Spleen (tissue), 7 donors: Measurements from ENCODE around the gene SLC23A2.

ENCODE experiments used
- POLR2A ChIP-seq, 3 donors: fragments of 450-650 bp; IDR thresholded peaks; one replicate each; pipeline ENCODE4 v1.5.1; 2017; ENCODE audit warnings: antibody characterized with exemption in 3 of 3, mild to moderate bottlenecking in 1 of 3
- POLR2AphosphoS5 ChIP-seq, 3 donors: sonication (generic); formaldehyde crosslinking; IDR thresholded peaks; one replicate each; pipeline ENCODE4 v1.5.1; 2017; ENCODE audit warnings: antibody characterized with exemption in 3 of 3
- TF ChIP-seq, protein P1 (sequence below), 11 experiments: fragments of 200-600 bp in 7 of 11; fragments of 450-650 bp in 4 of 11; sonication (generic) in 4 of 11; IDR thresholded peaks in 8 of 11; conservative IDR thresholded peaks in 3 of 11; 1 replicate in 7 of 11; 2 replicates in 4 of 11; pipeline versions ENCODE4 v1.4.0 to v1.8.0; 2016 to 2021; ENCODE audit warnings: antibody characterized with exemption in 11 of 11, inconsistent platforms in 4 of 11, mild to moderate bottlenecking in 1 of 11
- donor health status: DM: no; HTN: no; CAD: no; lungs with moderate emphysema.
- donor health status: DM: no; HTN: no; CAD: no.
- donor health status: DM: no; HTN: no; CAD: no.

DNA sequence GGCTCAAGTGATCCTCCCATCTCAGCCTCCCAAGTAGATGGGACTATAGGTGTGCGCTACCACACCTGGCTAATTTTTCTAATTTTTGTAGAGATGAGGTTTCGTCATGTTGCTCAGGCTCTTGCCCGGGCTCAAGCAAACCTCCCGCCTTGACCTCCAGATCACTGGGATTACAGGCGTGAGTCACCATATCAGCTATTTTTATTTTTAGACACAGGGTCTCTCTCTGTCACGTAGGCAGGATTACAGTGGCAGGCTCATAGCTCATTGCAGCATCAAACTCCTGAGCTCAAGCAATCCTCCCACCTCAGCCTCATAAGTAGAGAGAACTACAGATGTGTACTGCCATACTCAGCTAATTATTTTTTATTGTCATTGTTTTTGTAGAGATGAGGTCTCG, 41.7 kb downstream of the SLC23A2 start:
- TF ChIP-seq, protein P1, sequence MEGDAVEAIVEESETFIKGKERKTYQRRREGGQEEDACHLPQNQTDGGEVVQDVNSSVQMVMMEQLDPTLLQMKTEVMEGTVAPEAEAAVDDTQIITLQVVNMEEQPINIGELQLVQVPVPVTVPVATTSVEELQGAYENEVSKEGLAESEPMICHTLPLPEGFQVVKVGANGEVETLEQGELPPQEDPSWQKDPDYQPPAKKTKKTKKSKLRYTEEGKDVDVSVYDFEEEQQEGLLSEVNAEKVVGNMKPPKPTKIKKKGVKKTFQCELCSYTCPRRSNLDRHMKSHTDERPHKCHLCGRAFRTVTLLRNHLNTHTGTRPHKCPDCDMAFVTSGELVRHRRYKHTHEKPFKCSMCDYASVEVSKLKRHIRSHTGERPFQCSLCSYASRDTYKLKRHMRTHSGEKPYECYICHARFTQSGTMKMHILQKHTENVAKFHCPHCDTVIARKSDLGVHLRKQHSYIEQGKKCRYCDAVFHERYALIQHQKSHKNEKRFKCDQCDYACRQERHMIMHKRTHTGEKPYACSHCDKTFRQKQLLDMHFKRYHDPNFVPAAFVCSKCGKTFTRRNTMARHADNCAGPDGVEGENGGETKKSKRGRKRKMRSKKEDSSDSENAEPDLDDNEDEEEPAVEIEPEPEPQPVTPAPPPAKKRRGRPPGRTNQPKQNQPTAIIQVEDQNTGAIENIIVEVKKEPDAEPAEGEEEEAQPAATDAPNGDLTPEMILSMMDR (IDR thresholded peaks at IDR 0.05 in 8 of 11, conservative IDR thresholded peaks at IDR 0.05 in 3 of 11): no peak
- no peak for TF ChIP-seq POLR2AphosphoS5 (IDR thresholded peaks at IDR 0.05)
- no peak for TF ChIP-seq POLR2A (IDR thresholded peaks at IDR 0.05)
